Activated B cell treated with CpG ODN at 0.5 μM for 24 hours (primary cell): ENCODE measurements around the gene PDGFRA. TPM values are rescaled to one million over a fixed set of nuclear protein-coding genes. Genes with fewer than 3 reads are reported as not detected.
"Not testable (repeated sequence)": the region's sequence is repeated elsewhere in the genome, so short reads cannot be mapped to it uniquely, and the experiment has no call there.

Experiments used
- ATAC-seq: fragments of 200-7000 bp; cut with Tn5 transposase; one replicate; pipeline ENCODE4 v1.10.0; 2021; ENCODE audit warnings: low read depth, mild to moderate bottlenecking, moderate library complexity
- CTCF ChIA-PET: fragments of 350-600 bp; sonication (Branson Sonifier 250); formaldehyde crosslinking; loops from one replicate; lab custom pipeline; 2021; ENCODE audit warnings: antibody characterized with exemption; lab: Charles Lee
- POLR2A ChIA-PET: fragments of 350-600 bp; sonication (Branson Sonifier 250); formaldehyde crosslinking; loops from one replicate; lab custom pipeline; 2021; ENCODE audit warnings: antibody characterized with exemption; lab: Charles Lee
- DNase-seq: peaks from one replicate; pipeline ENCODE4 v3.0.0; 2022
- H3K27ac Mint-ChIP-seq: one replicate; pipeline ENCODE4 v1.8.0; 2020; ENCODE audit warnings: mixed read lengths
- H3K27me3 Mint-ChIP-seq: one replicate; pipeline ENCODE4 v1.8.0; 2021; ENCODE audit warnings: mixed read lengths
- H3K36me3 Mint-ChIP-seq: one replicate; pipeline ENCODE4 v1.8.0; 2021; ENCODE audit warnings: low read depth, mixed read lengths
- H3K4me1 Mint-ChIP-seq: one replicate; pipeline ENCODE4 v1.8.0; 2021; ENCODE audit warnings: mixed read lengths
- H3K4me3 Mint-ChIP-seq: one replicate; pipeline ENCODE4 v1.8.0; 2020; ENCODE audit warnings: mild to moderate bottlenecking, mixed read lengths
- H3K9me3 Mint-ChIP-seq: one replicate; pipeline ENCODE4 v1.8.0; 2020; ENCODE audit warnings: mixed read lengths
- CTCF ChIP-seq: fragments of 200-600 bp; IDR thresholded peaks from one replicate; pipeline ENCODE4 v1.8.0; 2022; ENCODE audit warnings: antibody characterized with exemption, mild to moderate bottlenecking
- intact Hi-C: fragments of 100-400 bp; cut with micrococcal nuclease; formaldehyde crosslinking; loops from one replicate; pipeline ENCODE4 v1.15.1; 2024
- total RNA-seq: library from RNA; stranded (reverse); gene quantifications from 2 replicates; pipeline ENCODE4 v1.2.3, GENCODE V29; 2022

The PDGFRA gene
- total RNA-seq, 1 donor from 2014 or later = not detected

GRCh38 chr4:54320826-54321685 is 92.0 kb downstream of the PDGFRA start:
- Mint-ChIP-seq H3K36me3 (no peaks in the 10 kb centered on the region), H3K27ac (no peak overlapping the region), H3K9me3 (no peaks in the 10 kb centered on the region), H3K27me3 (no peaks in the 10 kb centered on the region), H3K4me3 (no peak overlapping the region), H3K4me1 (peaks cover 9% of the 10 kb centered on the region)
- POLR2A ChIA-PET = no interaction called here
- ATAC-seq = no peak
- no peak for DNase-seq
- no peak for TF ChIP-seq CTCF
- intact Hi-C loops = loop anchor here (5.0 to 10.0 kb wide), 3 partner anchors 514 to 1546 kb away; no protein-coding TSS in a partner anchor
- CTCF ChIA-PET = no interaction called here

- no peak overlapping the region for H3K4me3 Mint-ChIP-seq
- ATAC-seq = peak; percentile 40
- no peaks in the 10 kb centered on the region for H3K9me3 Mint-ChIP-seq
- intact Hi-C loops = loop anchor here (1.0 to 10.0 kb wide), 7 partner anchors 118 to 1544 kb away; no protein-coding TSS in a partner anchor
- CTCF ChIA-PET = no interaction called here
- no peak overlapping the region for H3K27ac Mint-ChIP-seq
- no peaks in the 10 kb centered on the region for H3K27me3 Mint-ChIP-seq
- H3K4me1 Mint-ChIP-seq = peaks cover 5% of the 10 kb centered on the region
- no peaks in the 10 kb centered on the region for H3K36me3 Mint-ChIP-seq
- POLR2A ChIA-PET = no interaction called here
- TF ChIP-seq CTCF = no peak
- DNase-seq = no peak
These were observed 93.8 kb downstream of the PDGFRA start for GRCh38 chr4:54322818-54323417.

- Mint-ChIP-seq H3K27ac (no peak overlapping the region), H3K9me3 (no peaks in the 10 kb centered on the region), H3K36me3 (no peaks in the 10 kb centered on the region), H3K4me3 (no peak overlapping the region), H3K4me1 (no peaks in the 10 kb centered on the region), H3K27me3 (peaks cover 6% of the 10 kb centered on the region)
- CTCF ChIA-PET = no interaction called here
- DNase-seq (no peak), ATAC-seq (no peak)
- TF ChIP-seq CTCF = no peak
- POLR2A ChIA-PET = no interaction called here
- intact Hi-C loops = no loop called here
These were observed 101.8 kb downstream of the PDGFRA start for GRCh38 chr4:54330896-54331295.

GRCh38 chr4:54332542-54332941 is 103.4 kb downstream of the PDGFRA start:
- no peaks in the 10 kb centered on the region for H3K36me3 Mint-ChIP-seq
- H3K4me3 Mint-ChIP-seq = no peak overlapping the region
- intact Hi-C loops = no loop called here
- H3K4me1 Mint-ChIP-seq = no peaks in the 10 kb centered on the region
- H3K9me3 Mint-ChIP-seq = no peaks in the 10 kb centered on the region
- DNase-seq = no peak
- H3K27ac Mint-ChIP-seq = no peak overlapping the region
- CTCF ChIA-PET = no interaction called here
- TF ChIP-seq CTCF = no peak
- peaks cover 10% of the 10 kb centered on the region for H3K27me3 Mint-ChIP-seq
- no peak for ATAC-seq
- POLR2A ChIA-PET = no interaction called here

- no peaks in the 10 kb centered on the region for H3K9me3 Mint-ChIP-seq
- no peak for TF ChIP-seq CTCF
- no peaks in the 10 kb centered on the region for H3K4me1 Mint-ChIP-seq
- no peak for DNase-seq
- peaks cover 13% of the 10 kb centered on the region for H3K27me3 Mint-ChIP-seq
- ChIA-PET CTCF (no interaction called here), POLR2A (no interaction called here)
- H3K4me3 Mint-ChIP-seq = no peak overlapping the region
- no peak overlapping the region for H3K27ac Mint-ChIP-seq
- intact Hi-C loops = no loop called here
- H3K36me3 Mint-ChIP-seq = no peaks in the 10 kb centered on the region
- no peak for ATAC-seq
These were observed 104.6 kb downstream of the PDGFRA start for GRCh38 chr4:54333657-54334056.

GRCh38 chr4:54334769-54335168 is 105.7 kb downstream of the PDGFRA start:
- H3K4me1 Mint-ChIP-seq, H3K36me3 Mint-ChIP-seq, H3K9me3 Mint-ChIP-seq, H3K4me3 Mint-ChIP-seq, CTCF ChIA-PET, ATAC-seq, POLR2A ChIA-PET, DNase-seq, H3K27ac Mint-ChIP-seq, intact Hi-C loops: not testable (repeated sequence)
- H3K27me3 Mint-ChIP-seq = peaks cover 13% of the 10 kb centered on the region
